GM19397 (cell line): ENCODE data around the gene ZBTB46.

Experiments
- ATAC-seq: cut with Tn5 transposase; IDR thresholded peaks from one replicate; pipeline ENCODE4 v1.9.1; 2021; ENCODE audit warnings: mild to moderate bottlenecking, moderate library complexity; ENCODE audit not compliant: unreplicated experiment

The ZBTB46 gene

GRCh38 chr20:63697357-63697867 lies 133.7 kb downstream of the ZBTB46 start:
- no peak for ATAC-seq

GRCh38 chr20:63696628-63697356 lies 134.3 kb downstream of the ZBTB46 start, which contains the start of gene TNFRSF6B:
TNFRSF6B (plus strand) TSS chr20:63696652; CDS start chr20:63696768, 116 bp downstream.
- no peak for ATAC-seq

- ATAC-seq, result no peak
Observed at GRCh38 chr20:63696306-63696627, 134.8 kb downstream of the ZBTB46 start.

- no peak for ATAC-seq
Observed at GRCh38 chr20:63695424-63696305, 135.4 kb downstream of the ZBTB46 start.

- no peak for ATAC-seq
Observed at GRCh38 chr20:63694584-63695423, 136.3 kb downstream of the ZBTB46 start.

- ATAC-seq, result no peak
Observed at GRCh38 chr20:63693733-63694583, 137.1 kb downstream of the ZBTB46 start.
